Thyroid gland (tissue), 4 donors: ENCODE data around the gene NCR3LG1. TPM values are rescaled to one million over a fixed set of nuclear protein-coding genes. Genes with fewer than 3 reads are reported as not detected.
A peak's percentile ranks its signal among the peaks of the same experiment; 100 is the strongest.

Experiments used
- DNase-seq, 2 donors: peaks; one replicate each; pipeline ENCODE4 v3.0.0-alpha.2; 2019
- H3K27ac ChIP-seq, 3 donors: fragments of 200-600 bp; sonication (generic); 1 replicate in 2 of 3; 2 replicates in 1 of 3; pipeline ENCODE4 v1.5.1; 2016 to 2019; ENCODE audit warnings: mild to moderate bottlenecking in 1 of 3, moderate library complexity in 1 of 3
- H3K27me3 ChIP-seq: fragments of 200-600 bp; sonication (generic); one replicate; pipeline ENCODE4 v1.5.1; 2019
- H3K36me3 ChIP-seq, 2 donors: fragments of 200-600 bp; sonication (generic); one replicate each; pipeline ENCODE4 v1.5.1; 2016 to 2019
- H3K4me1 ChIP-seq, 2 donors: fragments of 200-600 bp; sonication (generic); one replicate each; pipeline ENCODE4 v1.5.1; 2017 to 2019
- H3K4me3 ChIP-seq, 3 donors: fragments of 200-600 bp; sonication (generic); replicated peaks in 1 of 3; 1 replicate in 2 of 3; 2 replicates in 1 of 3; pipeline ENCODE4 v1.5.1; 2016; ENCODE audit warnings: mild to moderate bottlenecking in 1 of 3
- H3K9me3 ChIP-seq: fragments of 200-600 bp; sonication (generic); one replicate; pipeline ENCODE4 v1.5.1; 2017
- POLR2A ChIP-seq, 2 donors: fragments of 450-650 bp; IDR thresholded peaks; one replicate each; pipeline ENCODE4 v1.6.1; 2017; ENCODE audit warnings: antibody characterized with exemption in 2 of 2, mild to moderate bottlenecking in 2 of 2, moderate library complexity in 1 of 2
- WGBS, 2 donors: methylation state at CpG; one replicate each; pipeline ENCODE4 v1.1.5; 2017; 5-methylcytosine and 5-hydroxymethylcytosine counted together
- intact Hi-C: fragments of 100-400 bp; cut with DNase I; formaldehyde crosslinking; loops from one replicate; pipeline ENCODE4 v1.15.1; 2023
- total RNA-seq, 4 donors: library from RNA; depleted of rRNA; stranded (reverse); fragments of >200 nt; gene quantifications; one replicate each; pipeline ENCODE4 v1.2.3, GENCODE V29; 2016
- TF ChIP-seq, protein P1 (sequence below), 6 experiments: fragments of 200-600 bp in 3 of 6; fragments of 450-650 bp in 3 of 6; sonication (generic) in 3 of 6; IDR thresholded peaks; one replicate each; pipeline ENCODE4 v1.5.1; 2016 to 2019; ENCODE audit warnings: antibody characterized with exemption in 6 of 6, mild to moderate bottlenecking in 2 of 6, inconsistent platforms in 1 of 6, moderate library complexity in 1 of 6

NCR3LG1 gene
- total RNA-seq, 4 donors from 2014 or later = 2.8 to 7.8 (median 7.2) TPM

DNA sequence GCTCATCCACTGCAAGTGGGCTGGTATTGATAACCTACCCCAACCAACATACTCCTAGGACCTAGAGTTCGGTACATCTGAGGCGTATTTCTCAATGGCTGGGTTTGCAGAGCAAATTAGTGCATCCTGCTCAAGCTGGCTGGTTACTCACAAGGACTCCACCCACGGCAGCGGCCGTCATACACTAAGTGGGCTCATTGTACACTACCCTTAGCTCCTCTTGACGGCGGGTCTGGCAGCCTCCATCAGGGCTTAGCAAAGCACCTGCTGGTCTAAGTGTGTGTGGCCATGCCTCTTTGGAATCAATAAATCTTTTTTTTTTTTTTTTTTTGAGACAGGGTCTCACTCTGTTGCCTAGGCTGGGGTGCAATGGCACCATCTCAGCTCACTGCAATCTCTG lies 57.0 kb downstream of the NCR3LG1 start:
- H3K27ac ChIP-seq = peak overlapping the region; percentile 87 to 98 (median 93)
- H3K9me3 ChIP-seq = no peaks in the 10 kb centered on the region
- WGBS, 2 donors = 68% methylated on average over 7 of the region's 7 CpGs
- DNase-seq = peak; percentile 53 to 76
- H3K4me1 ChIP-seq = peaks cover 51 to 60% of the 10 kb centered on the region in 2 donors
- intact Hi-C loops = no loop called here
- H3K36me3 ChIP-seq = no peaks in the 10 kb centered on the region
- no peaks in the 10 kb centered on the region for H3K27me3 ChIP-seq
- TF ChIP-seq, protein P1, sequence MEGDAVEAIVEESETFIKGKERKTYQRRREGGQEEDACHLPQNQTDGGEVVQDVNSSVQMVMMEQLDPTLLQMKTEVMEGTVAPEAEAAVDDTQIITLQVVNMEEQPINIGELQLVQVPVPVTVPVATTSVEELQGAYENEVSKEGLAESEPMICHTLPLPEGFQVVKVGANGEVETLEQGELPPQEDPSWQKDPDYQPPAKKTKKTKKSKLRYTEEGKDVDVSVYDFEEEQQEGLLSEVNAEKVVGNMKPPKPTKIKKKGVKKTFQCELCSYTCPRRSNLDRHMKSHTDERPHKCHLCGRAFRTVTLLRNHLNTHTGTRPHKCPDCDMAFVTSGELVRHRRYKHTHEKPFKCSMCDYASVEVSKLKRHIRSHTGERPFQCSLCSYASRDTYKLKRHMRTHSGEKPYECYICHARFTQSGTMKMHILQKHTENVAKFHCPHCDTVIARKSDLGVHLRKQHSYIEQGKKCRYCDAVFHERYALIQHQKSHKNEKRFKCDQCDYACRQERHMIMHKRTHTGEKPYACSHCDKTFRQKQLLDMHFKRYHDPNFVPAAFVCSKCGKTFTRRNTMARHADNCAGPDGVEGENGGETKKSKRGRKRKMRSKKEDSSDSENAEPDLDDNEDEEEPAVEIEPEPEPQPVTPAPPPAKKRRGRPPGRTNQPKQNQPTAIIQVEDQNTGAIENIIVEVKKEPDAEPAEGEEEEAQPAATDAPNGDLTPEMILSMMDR (IDR thresholded peaks at IDR 0.05) = no peak
- TF ChIP-seq POLR2A (IDR thresholded peaks at IDR 0.05) = no peak
- H3K4me3 ChIP-seq = no peak overlapping the region

DNA sequence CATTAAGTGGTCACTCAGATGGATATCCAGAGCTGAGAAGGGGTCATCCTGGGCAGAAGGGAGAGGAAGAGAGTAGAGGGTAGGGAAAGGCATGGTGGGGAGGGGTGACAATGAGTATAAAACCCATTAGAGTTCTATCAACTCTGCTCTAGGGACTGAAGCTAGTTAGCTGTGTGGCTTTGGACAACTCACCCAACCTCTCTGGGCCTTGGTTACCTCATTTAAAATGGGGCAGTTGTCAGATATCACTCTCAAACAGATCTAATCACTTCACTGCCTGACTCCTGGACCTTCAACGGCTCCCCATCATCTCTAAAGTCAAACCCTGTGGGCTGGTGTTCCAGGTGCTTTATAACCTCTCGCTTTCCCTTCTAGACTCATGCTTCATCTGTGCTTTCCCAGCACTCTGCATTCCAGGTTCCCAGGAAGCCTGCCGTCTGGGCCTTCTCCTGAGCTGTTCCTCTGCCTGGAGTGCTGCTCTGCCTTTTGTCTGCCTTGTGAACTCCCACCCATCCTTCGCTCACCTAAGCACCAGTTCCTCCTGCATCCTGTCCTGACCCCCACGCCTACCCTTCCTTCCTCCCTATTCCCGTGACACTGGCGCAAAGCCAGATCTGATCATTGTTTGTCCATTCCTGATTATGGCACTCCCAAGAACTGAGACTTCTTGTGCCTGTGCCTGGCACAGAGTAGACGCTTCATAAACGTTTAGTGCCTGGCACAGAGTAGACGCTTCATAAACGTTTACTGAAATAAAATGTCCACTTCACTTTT lies 59.2 kb downstream of the NCR3LG1 start:
- 68 to 72% methylated on average over 11 of the region's 11 CpGs for WGBS, 2 donors
- TF ChIP-seq, protein P1 (IDR thresholded peaks at IDR 0.05) = no peak
- no peak for TF ChIP-seq POLR2A (IDR thresholded peaks at IDR 0.05)
- Histone ChIP-seq H3K4me3 (no peak overlapping the region), H3K4me1 (peaks cover 36 to 43% of the 10 kb centered on the region in 2 donors), H3K36me3 (no peaks in the 10 kb centered on the region), H3K9me3 (no peaks in the 10 kb centered on the region), H3K27me3 (no peaks in the 10 kb centered on the region), H3K27ac (no peak overlapping the region)
- intact Hi-C loops = no loop called here
- no peak for DNase-seq

DNA sequence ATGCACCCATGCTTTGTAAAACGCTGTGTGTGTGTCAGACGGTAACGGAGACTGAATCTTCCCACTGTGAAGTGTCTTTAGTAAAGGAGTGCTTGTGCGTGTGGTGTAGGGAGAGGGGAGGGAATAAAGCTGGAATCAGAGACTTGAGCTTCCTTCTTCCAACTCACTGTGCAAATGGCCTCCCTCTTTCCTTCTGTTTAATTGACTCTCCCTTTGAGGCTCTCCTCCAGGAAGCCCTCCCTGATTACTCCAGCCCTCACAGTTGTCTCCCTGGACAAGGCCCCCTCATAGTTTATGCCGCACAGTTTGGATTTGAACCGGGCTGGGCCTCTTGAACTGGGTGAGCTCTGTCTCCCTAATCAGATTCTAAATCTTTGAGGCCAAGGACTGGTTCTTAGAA lies 59.8 kb downstream of the NCR3LG1 start:
- Histone ChIP-seq H3K27me3 (no peaks in the 10 kb centered on the region), H3K4me3 (no peak overlapping the region), H3K36me3 (no peaks in the 10 kb centered on the region), H3K4me1 (peaks cover 30 to 36% of the 10 kb centered on the region in 2 donors), H3K9me3 (no peaks in the 10 kb centered on the region), H3K27ac (no peak overlapping the region)
- TF ChIP-seq POLR2A (IDR thresholded peaks at IDR 0.05) = no peak
- TF ChIP-seq, protein P1 (IDR thresholded peaks at IDR 0.05) = no peak
- WGBS, 2 donors = 82 to 83% methylated on average over 6 of the region's 6 CpGs
- intact Hi-C loops = no loop called here
- DNase-seq = no peak

DNA sequence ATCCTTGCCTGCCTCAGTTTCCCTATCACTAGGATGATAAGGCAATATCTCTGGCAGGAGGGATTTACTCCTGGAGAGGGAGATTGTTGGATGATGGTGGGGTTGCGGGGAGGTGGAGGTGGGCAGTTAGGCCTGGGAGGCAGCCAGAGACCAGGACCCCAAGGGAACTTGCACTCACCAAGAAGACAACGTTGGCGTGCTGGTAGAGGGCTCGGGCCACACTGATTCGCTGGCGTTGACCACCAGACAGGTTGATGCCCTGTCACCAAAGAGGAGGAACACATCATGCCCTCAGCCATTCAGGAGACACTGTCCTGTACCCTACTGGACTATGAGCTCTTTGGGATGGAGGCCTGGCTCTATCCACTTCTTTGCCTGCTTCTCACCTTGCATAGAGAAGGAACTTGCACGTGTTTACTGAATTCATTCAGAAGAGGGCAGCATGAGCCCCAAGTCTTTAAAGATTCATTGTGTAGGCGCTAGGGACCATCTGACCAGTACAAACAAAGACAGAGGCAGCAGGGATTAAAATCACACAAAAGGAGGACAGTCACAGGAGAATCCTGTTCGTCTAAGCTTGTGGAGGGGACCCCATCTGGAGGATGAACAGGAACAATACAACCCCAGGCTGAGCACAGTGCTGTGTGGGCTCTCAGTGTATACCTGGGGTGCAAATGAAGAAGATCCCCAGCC lies 61.0 kb downstream of the NCR3LG1 start:
- intact Hi-C loops = no loop called here
- H3K27ac ChIP-seq = no peak overlapping the region
- no peaks in the 10 kb centered on the region for H3K9me3 ChIP-seq
- 79 to 80% methylated on average over 8 to 9 of the region's 9 CpGs for WGBS, 2 donors
- no peaks in the 10 kb centered on the region for H3K36me3 ChIP-seq
- TF ChIP-seq, protein P1 (IDR thresholded peaks at IDR 0.05) = no peak
- no peak for TF ChIP-seq POLR2A (IDR thresholded peaks at IDR 0.05)
- no peak overlapping the region for H3K4me3 ChIP-seq
- no peaks in the 10 kb centered on the region for H3K27me3 ChIP-seq
- peaks cover 18 to 24% of the 10 kb centered on the region in 2 donors for H3K4me1 ChIP-seq
- DNase-seq = no peak
